Measurements from ENCODE around the gene KIRREL3.

KIRREL3 gene

GRCh38 chr11:126488591-126489370 lies 511.8 kb downstream of the KIRREL3 start:
- H3K4me1 ChIP-seq (ENCODE audit: control insufficient read depth in 1 of 2, insufficient read depth in 2 of 2, low read length in 2 of 2) = no peaks in the 10 kb centered on the region
- no peak overlapping the region for H3K27ac ChIP-seq (ENCODE audit: low read length)

GRCh38 chr11:126487711-126488110 lies 512.9 kb downstream of the KIRREL3 start:
- no peaks in the 10 kb centered on the region for H3K4me1 ChIP-seq (ENCODE audit: control insufficient read depth in 1 of 2, insufficient read depth in 2 of 2, low read length in 2 of 2)

More at GRCh38 chr11:126488591-126489370, 511.8 kb downstream of the KIRREL3 start:
- no peak overlapping the region for H3K4me3 ChIP-seq (ENCODE audit: low read depth in 1 of 2, low read length in 2 of 2)
- H3K9me3 ChIP-seq (ENCODE audit: control insufficient read depth in 1 of 2, low read length in 2 of 2) = no peaks in the 10 kb centered on the region
- H3K36me3 ChIP-seq (ENCODE audit: control insufficient read depth in 1 of 2, insufficient read depth in 2 of 2, low read length in 2 of 2) = no peaks in the 10 kb centered on the region
- no peaks in the 10 kb centered on the region for H3K27me3 ChIP-seq (ENCODE audit: low read depth, low read length)

GRCh38 chr11:126485986-126486635 lies 514.5 kb downstream of the KIRREL3 start:
- H3K4me3 ChIP-seq (ENCODE audit: low read depth in 1 of 2, low read length in 2 of 2) = no peak overlapping the region
- H3K9me3 ChIP-seq (ENCODE audit: control insufficient read depth in 1 of 2, low read length in 2 of 2) = no peaks in the 10 kb centered on the region
- H3K27ac ChIP-seq (ENCODE audit: low read length) = no peak overlapping the region
- H3K27me3 ChIP-seq (ENCODE audit: low read depth, low read length) = no peaks in the 10 kb centered on the region
- no peaks in the 10 kb centered on the region for H3K36me3 ChIP-seq (ENCODE audit: control insufficient read depth in 1 of 2, insufficient read depth in 2 of 2, low read length in 2 of 2)
- H3K4me1 ChIP-seq (ENCODE audit: control insufficient read depth in 1 of 2, insufficient read depth in 2 of 2, low read length in 2 of 2) = no peaks in the 10 kb centered on the region

More at GRCh38 chr11:126487711-126488110, 512.9 kb downstream of the KIRREL3 start:
- Histone ChIP-seq H3K9me3 (ENCODE audit: control insufficient read depth in 1 of 2, low read length in 2 of 2) (no peaks in the 10 kb centered on the region), H3K4me3 (ENCODE audit: low read depth in 1 of 2, low read length in 2 of 2) (no peak overlapping the region), H3K36me3 (ENCODE audit: control insufficient read depth in 1 of 2, insufficient read depth in 2 of 2, low read length in 2 of 2) (no peaks in the 10 kb centered on the region), H3K27ac (ENCODE audit: low read length) (no peak overlapping the region), H3K27me3 (ENCODE audit: low read depth, low read length) (no peaks in the 10 kb centered on the region)

GRCh38 chr11:126485021-126485792 lies 515.4 kb downstream of the KIRREL3 start:
- Histone ChIP-seq H3K4me3 (ENCODE audit: low read depth in 1 of 2, low read length in 2 of 2) (no peak overlapping the region), H3K27me3 (ENCODE audit: low read depth, low read length) (no peaks in the 10 kb centered on the region), H3K9me3 (ENCODE audit: control insufficient read depth in 1 of 2, low read length in 2 of 2) (no peaks in the 10 kb centered on the region), H3K4me1 (ENCODE audit: control insufficient read depth in 1 of 2, insufficient read depth in 2 of 2, low read length in 2 of 2) (no peaks in the 10 kb centered on the region), H3K27ac (ENCODE audit: low read length) (no peak overlapping the region), H3K36me3 (ENCODE audit: control insufficient read depth in 1 of 2, insufficient read depth in 2 of 2, low read length in 2 of 2) (no peaks in the 10 kb centered on the region)

- Histone ChIP-seq H3K4me1 (ENCODE audit: control insufficient read depth in 1 of 2, insufficient read depth in 2 of 2, low read length in 2 of 2) (no peaks in the 10 kb centered on the region), H3K36me3 (ENCODE audit: control insufficient read depth in 1 of 2, insufficient read depth in 2 of 2, low read length in 2 of 2) (no peaks in the 10 kb centered on the region), H3K4me3 (ENCODE audit: low read depth in 1 of 2, low read length in 2 of 2) (no peak overlapping the region), H3K27ac (ENCODE audit: low read length) (no peak overlapping the region), H3K27me3 (ENCODE audit: low read depth, low read length) (no peaks in the 10 kb centered on the region), H3K9me3 (ENCODE audit: control insufficient read depth in 1 of 2, low read length in 2 of 2) (no peaks in the 10 kb centered on the region)
Observed at GRCh38 chr11:126484266-126484665, 516.3 kb downstream of the KIRREL3 start.

GRCh38 chr11:126483621-126484195 lies 516.9 kb downstream of the KIRREL3 start:
- Histone ChIP-seq H3K9me3 (ENCODE audit: control insufficient read depth in 1 of 2, low read length in 2 of 2) (no peaks in the 10 kb centered on the region), H3K4me3 (ENCODE audit: low read depth in 1 of 2, low read length in 2 of 2) (no peak overlapping the region), H3K27me3 (ENCODE audit: low read depth, low read length) (no peaks in the 10 kb centered on the region), H3K36me3 (ENCODE audit: control insufficient read depth in 1 of 2, insufficient read depth in 2 of 2, low read length in 2 of 2) (no peaks in the 10 kb centered on the region), H3K4me1 (ENCODE audit: control insufficient read depth in 1 of 2, insufficient read depth in 2 of 2, low read length in 2 of 2) (no peaks in the 10 kb centered on the region), H3K27ac (ENCODE audit: low read length) (no peak overlapping the region)

- H3K4me3 ChIP-seq (ENCODE audit: low read depth in 1 of 2, low read length in 2 of 2) = no peak overlapping the region
- no peaks in the 10 kb centered on the region for H3K27me3 ChIP-seq (ENCODE audit: low read depth, low read length)
- H3K9me3 ChIP-seq (ENCODE audit: control insufficient read depth in 1 of 2, low read length in 2 of 2) = no peaks in the 10 kb centered on the region
- no peaks in the 10 kb centered on the region for H3K36me3 ChIP-seq (ENCODE audit: control insufficient read depth in 1 of 2, insufficient read depth in 2 of 2, low read length in 2 of 2)
- H3K27ac ChIP-seq (ENCODE audit: low read length) = no peak overlapping the region
- no peaks in the 10 kb centered on the region for H3K4me1 ChIP-seq (ENCODE audit: control insufficient read depth in 1 of 2, insufficient read depth in 2 of 2, low read length in 2 of 2)
Observed at GRCh38 chr11:126482586-126483108, 517.9 kb downstream of the KIRREL3 start.

- Histone ChIP-seq H3K27ac (ENCODE audit: low read length) (no peak overlapping the region), H3K4me1 (ENCODE audit: control insufficient read depth in 1 of 2, insufficient read depth in 2 of 2, low read length in 2 of 2) (no peaks in the 10 kb centered on the region), H3K9me3 (ENCODE audit: control insufficient read depth in 1 of 2, low read length in 2 of 2) (no peaks in the 10 kb centered on the region), H3K27me3 (ENCODE audit: low read depth, low read length) (no peaks in the 10 kb centered on the region), H3K36me3 (ENCODE audit: control insufficient read depth in 1 of 2, insufficient read depth in 2 of 2, low read length in 2 of 2) (no peaks in the 10 kb centered on the region), H3K4me3 (ENCODE audit: low read depth in 1 of 2, low read length in 2 of 2) (no peak overlapping the region)
Observed at GRCh38 chr11:126481303-126481680, 519.3 kb downstream of the KIRREL3 start.

- no peak overlapping the region for H3K4me3 ChIP-seq (ENCODE audit: low read depth in 1 of 2, low read length in 2 of 2)
- no peak overlapping the region for H3K27ac ChIP-seq (ENCODE audit: low read length)
- H3K36me3 ChIP-seq (ENCODE audit: control insufficient read depth in 1 of 2, insufficient read depth in 2 of 2, low read length in 2 of 2) = no peaks in the 10 kb centered on the region
- no peaks in the 10 kb centered on the region for H3K9me3 ChIP-seq (ENCODE audit: control insufficient read depth in 1 of 2, low read length in 2 of 2)
- H3K27me3 ChIP-seq (ENCODE audit: low read depth, low read length) = no peaks in the 10 kb centered on the region
- no peaks in the 10 kb centered on the region for H3K4me1 ChIP-seq (ENCODE audit: control insufficient read depth in 1 of 2, insufficient read depth in 2 of 2, low read length in 2 of 2)
Observed at GRCh38 chr11:126480410-126481302, 519.9 kb downstream of the KIRREL3 start.

- H3K27ac ChIP-seq (ENCODE audit: low read length) = no peak overlapping the region
- no peaks in the 10 kb centered on the region for H3K4me1 ChIP-seq (ENCODE audit: control insufficient read depth in 1 of 2, insufficient read depth in 2 of 2, low read length in 2 of 2)
- no peaks in the 10 kb centered on the region for H3K36me3 ChIP-seq (ENCODE audit: control insufficient read depth in 1 of 2, insufficient read depth in 2 of 2, low read length in 2 of 2)
- no peak overlapping the region for H3K4me3 ChIP-seq (ENCODE audit: low read depth in 1 of 2, low read length in 2 of 2)
- H3K9me3 ChIP-seq (ENCODE audit: control insufficient read depth in 1 of 2, low read length in 2 of 2) = no peaks in the 10 kb centered on the region
- no peaks in the 10 kb centered on the region for H3K27me3 ChIP-seq (ENCODE audit: low read depth, low read length)
Observed at GRCh38 chr11:126480015-126480409, 520.6 kb downstream of the KIRREL3 start.

All from muscle layer of duodenum (tissue), 2 donors.